Measurements from ENCODE around the gene TRIM65.
"Not testable (repeated sequence)": the region's sequence is repeated elsewhere in the genome, so short reads cannot be mapped to it uniquely, and the experiment has no call there.

The TRIM65 gene

DNA sequence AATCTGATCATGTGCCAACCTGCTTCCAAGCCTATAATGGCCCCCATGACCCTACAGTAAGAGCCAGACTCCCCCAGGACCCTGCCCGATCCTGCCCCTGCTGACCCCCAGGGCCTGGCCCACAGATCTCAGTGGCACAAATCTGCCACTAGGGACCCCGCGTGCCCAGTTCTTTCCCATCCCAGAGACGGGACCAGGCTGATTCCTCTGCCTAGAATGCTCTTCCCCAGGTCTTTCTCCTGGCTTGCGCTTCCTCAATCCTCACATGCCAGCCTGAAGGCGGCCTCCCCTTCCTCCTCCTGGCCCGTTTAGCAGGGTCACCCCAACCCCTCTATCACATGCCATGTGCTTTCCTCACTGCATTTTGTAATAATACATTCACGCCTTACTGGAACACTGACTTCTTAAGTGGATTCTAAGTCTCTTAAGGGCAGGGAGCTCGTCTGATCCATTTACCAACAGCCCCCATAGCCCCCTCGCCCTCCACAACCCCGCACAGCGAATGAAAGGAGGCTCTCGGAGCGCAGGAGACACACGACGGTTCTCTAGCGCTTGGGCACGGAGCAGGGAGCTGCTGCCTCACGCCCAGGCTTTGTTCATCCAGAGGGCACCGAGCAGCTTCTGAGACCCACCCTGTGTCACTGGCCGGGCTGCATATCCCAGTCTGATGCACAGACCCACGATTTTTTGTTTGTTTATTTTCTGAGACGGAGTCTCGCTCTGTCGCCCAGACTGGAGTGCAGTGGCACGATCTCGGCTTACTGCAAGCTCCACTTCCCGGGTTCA lies 1.2 kb downstream of the TRIM65 start:
- no peak for DNase-seq

DNA sequence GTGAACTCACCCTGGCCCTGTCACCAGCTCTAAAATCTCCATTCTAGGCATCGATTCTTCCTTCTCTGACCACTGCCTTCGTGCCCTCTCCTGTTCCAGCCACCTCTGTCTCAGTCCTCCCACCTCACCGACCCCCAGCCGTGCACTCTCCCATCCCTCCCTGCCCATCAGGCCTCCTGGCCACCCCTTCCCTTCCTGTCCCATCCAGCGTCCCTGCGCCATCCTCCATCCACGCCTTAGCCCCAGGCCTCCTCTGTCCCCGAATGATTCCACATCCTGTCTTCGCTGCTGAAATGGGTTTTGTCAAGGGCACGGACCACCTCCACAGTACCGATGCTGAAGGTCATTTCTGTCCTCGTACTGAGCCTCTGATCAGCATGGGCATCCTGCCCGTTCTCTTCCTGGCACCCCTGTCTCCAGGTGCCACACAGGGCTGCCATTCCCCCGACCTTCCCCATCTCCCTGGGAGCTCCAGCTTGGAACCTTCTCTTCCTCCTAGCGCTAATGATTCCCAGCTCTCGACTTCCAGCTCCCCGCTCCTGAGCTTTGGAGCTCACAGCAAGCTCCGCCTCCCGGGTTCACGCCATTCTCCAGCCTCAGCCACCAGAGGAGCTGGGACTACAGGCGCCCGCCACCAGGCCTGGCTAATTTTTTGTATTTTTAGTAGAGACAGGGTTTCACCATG lies 2.6 kb downstream of the TRIM65 start:
- no peak for DNase-seq

DNA sequence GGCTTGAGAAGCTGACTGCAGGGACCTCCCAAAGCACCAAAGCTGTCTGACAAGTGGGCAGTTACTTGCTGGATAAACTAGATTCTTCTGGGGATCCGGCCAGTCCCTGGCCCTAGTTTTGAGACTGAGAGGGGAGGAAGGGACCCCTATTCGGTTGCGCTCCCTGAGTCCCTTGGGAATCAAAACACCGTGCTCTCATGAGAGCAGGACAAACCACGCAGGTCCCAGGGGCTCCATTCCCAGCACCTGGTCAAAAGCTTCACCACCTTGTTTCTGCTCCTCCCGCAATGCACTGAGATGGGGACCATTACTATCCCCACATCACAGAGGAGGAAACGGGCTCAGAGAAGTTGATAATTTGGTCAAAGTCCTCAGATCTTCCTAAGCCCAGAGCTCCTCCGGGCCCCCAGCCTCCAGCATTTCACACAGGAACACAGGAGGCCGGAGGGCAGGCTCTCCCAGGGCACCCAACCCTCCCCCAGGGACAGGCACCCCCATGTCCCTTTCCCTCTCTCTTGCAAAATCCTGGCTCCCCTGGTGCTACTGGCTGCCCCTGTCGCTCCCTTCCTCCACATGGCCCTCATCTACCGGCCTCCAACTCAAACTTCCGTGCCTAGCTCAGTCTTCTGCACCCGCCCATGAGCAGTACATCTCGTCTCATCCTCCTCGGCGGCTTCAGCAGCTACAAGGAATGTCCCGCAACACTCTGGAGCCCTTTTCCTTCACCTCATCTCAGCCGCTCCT lies 3.3 kb downstream of the TRIM65 start:
- no peak for DNase-seq

GRCh38 chr17:75892556-75893224 lies 4.1 kb downstream of the TRIM65 start:
- no peak for DNase-seq

DNA sequence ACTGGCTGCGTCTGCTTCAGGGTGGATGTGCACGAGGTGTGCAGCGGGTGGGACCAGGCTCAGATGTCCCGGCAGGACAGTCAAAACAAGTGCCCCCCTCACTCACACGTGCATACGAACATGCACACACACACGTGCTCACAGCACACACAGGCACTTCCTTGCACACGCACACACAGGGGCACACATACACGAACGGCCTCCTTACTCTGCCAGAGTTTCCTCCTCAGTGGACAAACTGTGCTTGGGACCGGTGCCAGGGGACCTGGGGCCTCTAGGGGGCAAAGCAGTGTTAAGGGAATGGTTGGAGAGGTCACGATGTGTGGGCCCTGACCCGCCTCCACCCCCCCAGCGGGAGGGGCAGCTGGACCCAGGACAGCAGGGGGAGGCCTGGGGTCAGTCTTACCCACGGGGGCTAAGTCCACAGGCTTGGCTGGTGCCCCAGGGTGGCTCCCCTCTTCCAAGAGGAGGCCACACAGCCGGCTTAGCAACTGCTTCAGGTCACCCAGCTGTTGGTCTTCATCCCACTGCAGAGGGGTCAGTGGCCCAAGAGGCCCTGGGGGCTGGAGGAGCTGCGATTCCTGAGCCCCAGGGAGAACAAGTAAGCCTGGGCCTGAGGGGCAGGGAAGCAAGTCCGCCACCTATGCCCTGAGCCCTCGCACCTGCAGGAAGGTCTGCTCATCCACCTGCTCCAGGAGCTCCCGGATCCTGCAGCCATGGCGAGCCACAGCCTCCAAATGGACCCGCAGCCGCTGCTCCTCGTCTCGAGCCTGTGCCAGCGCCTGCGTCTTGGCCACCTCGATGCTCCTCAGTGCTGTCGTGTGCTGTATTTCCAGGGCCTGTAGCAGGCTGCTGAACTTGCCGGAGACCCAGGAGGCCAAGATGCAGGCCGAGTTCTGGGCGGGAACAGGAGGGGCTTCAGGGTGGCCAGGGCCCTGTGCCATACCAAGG lies 4.9 kb downstream of the TRIM65 start:
- DNase-seq = no peak

GRCh38 chr17:75891022-75891604 lies 5.6 kb downstream of the TRIM65 start:
- no peak for DNase-seq

DNA sequence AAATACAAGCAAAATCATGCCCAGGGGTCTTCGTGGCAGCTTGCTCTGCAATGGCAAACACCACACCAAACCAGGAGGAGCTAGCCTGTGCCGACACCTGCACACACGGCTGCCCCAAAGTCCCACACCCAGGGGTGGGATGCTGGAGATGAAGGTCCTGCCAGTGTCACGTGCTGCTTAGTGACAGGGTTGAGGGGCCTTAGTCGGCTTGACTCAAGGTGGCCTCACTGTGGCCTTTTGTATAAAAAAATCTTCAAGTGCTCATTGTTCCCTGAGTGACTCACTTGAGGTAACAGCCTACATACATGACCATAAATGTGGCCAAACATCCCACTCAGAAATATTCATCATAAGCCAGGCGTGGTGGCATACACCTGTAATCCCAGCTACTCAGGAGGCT lies 7.3 kb downstream of the TRIM65 start:
- no peak for DNase-seq

DNA sequence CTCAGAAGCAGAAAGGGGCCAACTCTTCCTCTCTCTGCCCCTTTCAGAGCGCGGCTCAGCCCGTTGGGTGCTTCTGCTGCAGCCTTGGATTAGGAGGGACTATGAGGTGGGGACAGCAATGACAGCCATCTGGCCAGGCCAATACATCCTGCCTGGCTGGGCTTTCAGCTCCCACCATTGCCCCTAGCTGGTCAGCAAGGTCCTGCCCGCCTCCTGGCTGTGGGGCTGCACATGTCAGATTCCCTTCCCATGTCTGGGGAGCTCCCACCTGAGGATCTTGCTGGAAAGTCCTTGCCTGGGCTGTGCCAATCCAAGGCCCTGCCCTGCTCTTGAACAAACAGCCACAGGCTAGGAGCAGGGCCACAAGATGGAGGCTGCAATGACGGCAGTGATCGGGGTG lies 8.3 kb downstream of the TRIM65 start:
- no peak for DNase-seq

DNA sequence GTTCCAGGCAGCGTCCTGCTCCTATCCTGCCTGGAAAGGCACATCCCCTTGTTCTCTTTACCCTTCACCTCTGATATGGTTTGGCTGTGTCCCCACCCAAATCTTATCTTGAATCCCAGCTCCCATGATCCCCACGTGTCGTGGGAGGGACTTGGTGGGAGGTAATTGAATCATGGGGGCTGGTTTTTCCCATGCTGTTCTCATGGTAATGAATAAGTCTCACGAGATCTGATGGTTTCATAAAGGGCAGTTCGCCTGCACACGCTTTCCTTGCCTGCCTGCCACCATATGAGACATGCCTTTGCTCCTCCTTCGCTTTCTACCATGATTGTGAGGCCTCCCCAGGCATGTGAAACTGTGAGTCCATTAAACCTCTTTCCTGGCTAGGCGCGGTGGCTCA lies 10.9 kb downstream of the TRIM65 start:
- DNase-seq = not testable (repeated sequence)

DNA sequence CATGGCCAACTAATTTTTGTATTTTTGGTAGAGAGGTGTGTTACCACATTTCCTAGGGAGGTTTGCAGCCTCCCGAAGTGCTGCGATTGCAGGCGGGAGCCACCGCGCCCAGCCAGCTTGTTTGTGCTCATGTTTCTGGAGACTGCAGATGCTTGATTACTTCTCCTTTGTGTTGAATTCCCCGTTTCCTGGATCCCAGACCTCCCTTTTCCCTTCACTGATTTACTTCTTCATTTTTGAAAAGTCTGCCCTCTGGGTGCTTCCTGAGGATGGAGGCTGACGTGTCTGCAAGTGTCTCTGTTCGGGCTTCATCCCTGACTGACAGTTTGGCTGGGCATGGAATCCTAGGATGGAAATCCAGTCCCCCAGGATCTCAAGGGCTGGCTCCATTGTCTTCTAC lies 11.3 kb downstream of the TRIM65 start:
- DNase-seq = no peak

DNA sequence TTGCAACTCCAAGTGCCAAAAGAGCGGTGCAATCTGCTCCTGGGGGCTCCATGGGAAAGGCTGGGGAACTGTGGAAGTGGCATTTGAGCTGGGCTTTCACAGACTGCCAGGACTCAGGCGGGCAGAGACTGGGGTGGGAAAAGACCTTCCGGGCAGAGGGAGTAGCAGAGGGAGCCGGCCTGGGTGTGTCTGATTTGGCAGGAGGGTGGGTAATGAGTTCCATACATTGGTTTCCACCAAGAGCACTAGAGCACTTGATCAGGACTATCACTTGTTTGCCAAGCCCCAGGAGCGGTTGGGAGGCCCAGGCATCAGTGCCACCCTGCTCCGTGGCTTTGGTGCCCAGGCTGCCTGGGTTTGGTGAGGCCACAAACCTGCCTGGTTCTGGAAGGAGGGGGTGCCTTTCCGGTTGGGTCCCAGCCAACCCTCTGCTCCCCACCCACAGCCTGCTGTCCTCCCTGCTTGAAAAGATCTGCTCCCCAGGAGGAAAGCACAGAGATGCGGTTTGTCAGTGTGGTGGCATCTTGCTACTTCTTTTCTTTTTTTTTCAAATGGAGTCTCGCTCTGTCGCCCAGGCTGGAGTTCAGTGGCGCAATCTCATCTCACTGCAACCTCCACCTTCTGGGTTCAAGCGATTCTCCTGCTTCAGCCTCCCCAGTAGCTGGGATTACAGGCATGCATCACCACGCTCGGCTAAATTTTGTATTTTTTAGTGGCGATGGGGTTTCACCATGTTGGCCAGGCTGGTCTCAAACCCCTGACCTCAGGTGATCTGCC lies 14.9 kb downstream of the TRIM65 start:
- DNase-seq = no peak

- no peak for DNase-seq
These were observed 16.5 kb downstream of the TRIM65 start for GRCh38 chr17:75880266-75880665.

DNA sequence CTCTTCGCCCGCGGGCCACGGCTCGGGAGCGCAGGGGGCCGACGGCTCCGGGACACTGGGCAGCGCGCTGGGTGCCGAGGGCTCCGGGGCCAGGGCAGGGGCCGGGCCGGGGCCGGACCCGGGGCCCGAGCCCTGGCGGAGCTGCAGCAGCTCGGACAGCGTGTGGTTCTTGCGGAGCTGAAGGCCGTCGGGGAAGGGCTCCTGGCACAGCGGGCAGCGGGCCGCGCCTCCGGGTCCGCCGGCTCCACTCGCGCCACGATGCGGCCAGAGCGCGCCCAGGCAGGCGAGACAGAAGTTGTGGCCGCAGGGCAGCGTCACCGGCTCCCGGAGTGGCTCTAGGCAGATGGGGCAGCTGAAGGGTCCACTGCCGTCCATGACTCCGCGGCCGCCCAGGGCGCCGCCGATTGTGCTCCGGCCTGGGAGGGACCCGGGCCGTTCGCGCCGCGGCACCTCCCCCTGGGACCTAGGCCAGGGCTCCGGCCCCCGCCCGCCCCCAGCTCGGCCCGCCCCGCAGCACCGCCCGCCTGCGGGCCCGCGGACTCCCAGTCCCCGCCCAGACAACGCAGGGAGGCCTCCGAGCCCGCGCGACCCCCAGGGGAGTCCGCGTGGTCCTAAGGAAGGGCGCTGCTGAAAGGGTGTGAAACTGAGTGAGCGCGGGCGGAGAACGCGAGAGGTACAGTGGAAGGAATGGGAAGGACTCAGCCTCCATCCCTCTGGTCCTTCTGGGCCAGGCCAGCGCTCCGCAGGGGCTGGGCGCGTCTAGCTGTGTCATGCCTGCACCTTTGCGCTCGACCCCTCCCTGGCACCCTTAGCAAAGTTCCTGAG lies 18.4 kb downstream of the TRIM65 start, which contains the start of gene TRIM47:
TRIM47 (minus strand) TSS at position 408 of the 825 bp plus-strand sequence; CDS start at position 375, 33 bp downstream.
- peak; percentile 46 for DNase-seq

DNA sequence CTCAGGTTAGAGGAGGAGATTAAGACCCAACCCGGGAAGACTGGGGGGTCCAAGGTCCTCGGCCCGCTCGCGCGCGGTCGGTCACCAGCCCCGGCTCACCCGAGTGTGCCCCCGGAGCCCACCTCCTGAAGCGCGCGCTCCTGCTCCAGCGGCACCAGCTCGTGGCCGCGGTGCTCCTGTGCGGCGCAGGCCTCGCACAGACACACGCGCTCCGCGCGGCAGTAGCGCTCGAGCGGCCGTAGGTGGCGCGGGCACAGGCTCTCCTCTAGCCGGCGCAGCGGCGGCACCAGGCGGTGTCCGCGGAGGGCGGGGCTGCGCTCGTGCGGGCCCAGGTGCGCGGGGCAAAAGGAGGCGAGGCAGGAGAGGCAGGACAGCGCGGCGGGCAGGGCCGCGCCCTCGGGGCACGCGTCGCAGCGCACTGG lies 19.0 kb downstream of the TRIM65 start:
- DNase-seq = peak; percentile 86

DNA sequence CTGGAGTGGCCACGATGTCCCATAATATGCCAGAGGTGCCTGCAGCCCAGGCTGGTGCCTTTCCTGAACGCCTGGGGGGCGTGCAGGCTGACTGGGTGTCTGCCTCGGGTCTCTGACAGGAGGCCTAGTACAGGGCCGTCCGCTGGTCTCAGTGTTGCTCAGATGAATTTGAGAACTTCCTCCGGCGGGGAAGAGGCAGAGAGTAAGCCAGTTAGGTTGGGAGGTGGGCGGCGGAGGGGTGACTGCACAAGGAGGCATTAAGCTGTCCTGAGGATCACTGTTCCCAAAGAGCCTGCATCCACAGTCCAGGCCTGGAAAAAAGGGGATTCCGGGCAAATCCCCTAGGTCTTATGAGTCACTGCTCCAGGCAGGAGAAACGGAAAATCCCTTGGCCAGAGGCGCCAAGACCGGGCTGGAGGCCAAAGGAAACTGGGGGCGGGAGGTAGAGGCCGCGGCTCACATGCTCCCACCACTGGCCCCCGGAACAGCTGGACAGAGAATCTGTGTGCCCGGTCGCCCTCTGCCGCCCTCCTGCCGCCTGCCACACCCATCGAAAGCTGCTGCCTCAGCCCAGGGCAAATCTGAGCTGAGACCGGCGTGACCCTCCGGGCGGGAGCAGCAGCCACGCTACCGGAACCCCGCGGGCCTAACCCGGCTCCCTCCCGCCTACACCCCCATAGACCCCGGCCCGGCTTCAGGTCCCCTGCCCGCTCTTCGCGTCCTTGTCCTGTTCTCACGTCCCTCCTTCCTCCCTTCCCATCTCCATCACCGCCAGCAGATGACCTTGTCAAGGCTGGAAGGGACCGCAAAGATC lies 19.6 kb downstream of the TRIM65 start:
- DNase-seq = peak; percentile 44

DNA sequence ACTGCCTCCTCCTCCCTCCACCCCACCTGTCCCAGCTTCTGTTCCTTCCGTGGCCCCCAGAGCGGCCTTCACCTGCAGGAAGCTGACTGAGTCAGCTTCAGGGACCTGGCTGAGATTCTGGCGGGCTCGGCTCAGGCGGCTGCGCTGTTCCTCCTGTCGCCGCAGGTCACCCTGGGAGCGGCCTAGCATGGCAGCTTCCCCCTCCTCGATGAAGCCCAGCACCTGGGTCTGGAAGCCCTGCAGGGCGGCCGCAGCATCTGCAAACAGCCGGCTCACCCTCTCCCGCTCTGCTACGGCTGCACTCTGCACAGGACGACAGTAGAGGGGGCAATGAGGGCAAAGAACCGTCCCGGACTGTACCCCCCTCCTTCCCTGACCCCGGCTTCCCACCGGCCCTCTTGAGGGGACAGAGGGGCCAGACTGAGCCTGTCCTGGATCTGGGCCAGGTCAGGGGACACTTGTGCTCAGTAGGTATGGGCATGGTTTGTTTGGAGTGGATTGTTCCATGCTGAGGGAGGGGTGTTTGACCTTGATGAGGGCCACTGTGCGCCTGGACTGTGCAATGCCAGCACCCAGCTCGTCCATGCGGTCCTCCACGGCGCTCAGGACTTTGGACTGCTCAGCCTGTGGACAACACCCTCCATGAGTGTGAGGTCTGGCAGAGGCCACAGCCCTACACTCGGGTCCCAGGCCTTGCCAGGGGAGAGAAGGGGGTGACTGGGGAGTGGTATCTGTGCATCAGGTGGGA lies 20.4 kb downstream of the TRIM65 start:
- no peak for DNase-seq

- no peak for DNase-seq
These were observed 20.9 kb downstream of the TRIM65 start for GRCh38 chr17:75875940-75876189.

GRCh38 chr17:75875182-75875939 lies 21.4 kb downstream of the TRIM65 start:
- DNase-seq = no peak

Data from retina (tissue), 1 donor.